Measurements from ENCODE around the gene FBXW4.

FBXW4 gene

DNA sequence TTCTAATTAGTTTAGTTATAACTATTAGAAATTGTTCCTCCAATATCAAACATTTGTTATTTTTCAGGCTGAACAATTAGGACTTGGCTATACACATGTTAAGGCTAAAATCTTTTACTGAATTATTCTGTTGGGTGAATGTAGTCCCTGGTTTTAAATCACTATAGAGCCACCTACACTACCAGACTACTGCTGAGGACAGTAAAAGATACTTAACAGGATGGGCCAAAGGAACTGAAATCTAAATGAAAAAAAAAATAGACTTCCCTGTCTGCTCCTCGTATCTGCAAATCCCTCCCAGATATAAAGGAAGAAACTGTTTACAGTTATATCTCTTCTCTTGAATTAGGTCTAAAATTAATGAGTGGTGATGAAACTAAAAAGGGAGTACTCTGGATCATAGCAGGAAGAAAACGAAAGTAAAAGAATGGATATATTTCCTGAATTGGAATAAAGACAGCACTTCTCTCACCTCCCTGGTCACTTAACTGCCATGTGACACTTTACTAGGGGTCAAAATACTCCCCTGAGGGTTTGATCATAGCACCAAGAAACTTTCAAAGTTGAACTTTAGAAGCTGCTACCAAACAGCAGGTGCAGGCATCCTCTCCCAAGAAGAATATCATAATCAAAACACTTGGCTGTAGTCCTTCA, 12.7 kb downstream of the FBXW4 start:
- Histone ChIP-seq H3K79me2 (ENCODE audit: insufficient read depth, low read length) (peaks cover 31% of the 10 kb centered on the region), H3K9me3 (ENCODE audit: insufficient read depth, low read depth, low read length) (no peaks in the 10 kb centered on the region), H3K4me3 (ENCODE audit: low read length, poor library complexity, severe bottlenecking) (peak overlapping the region; percentile 32), H3F3A (ENCODE audit: low read depth) (no peaks in the 10 kb centered on the region), H3K9ac (ENCODE audit: low read depth, low read length, poor library complexity, severe bottlenecking) (peak overlapping the region; percentile 35), H3K27me3 (ENCODE audit: insufficient read depth, low read length, poor library complexity, severe bottlenecking) (no peaks in the 10 kb centered on the region), H3K4me2 (ENCODE audit: low read depth, low read length, poor library complexity, severe bottlenecking) (peak overlapping the region; percentile 64), H3K9me2 (replicated peaks; ENCODE audit: low read depth, low read length) (no peaks in the 10 kb centered on the region), H3K4me1 (ENCODE audit: insufficient read depth, low read length, poor library complexity, severe bottlenecking) (peaks cover 22% of the 10 kb centered on the region), H3K36me3 (ENCODE audit: insufficient read depth, low read length) (no peaks in the 10 kb centered on the region), H2AFZ (ENCODE audit: low read length) (no peak overlapping the region), H4K20me1 (ENCODE audit: insufficient read depth, low read length, poor library complexity, severe bottlenecking) (peaks cover 19% of the 10 kb centered on the region)
- TF ChIP-seq, protein P1, sequence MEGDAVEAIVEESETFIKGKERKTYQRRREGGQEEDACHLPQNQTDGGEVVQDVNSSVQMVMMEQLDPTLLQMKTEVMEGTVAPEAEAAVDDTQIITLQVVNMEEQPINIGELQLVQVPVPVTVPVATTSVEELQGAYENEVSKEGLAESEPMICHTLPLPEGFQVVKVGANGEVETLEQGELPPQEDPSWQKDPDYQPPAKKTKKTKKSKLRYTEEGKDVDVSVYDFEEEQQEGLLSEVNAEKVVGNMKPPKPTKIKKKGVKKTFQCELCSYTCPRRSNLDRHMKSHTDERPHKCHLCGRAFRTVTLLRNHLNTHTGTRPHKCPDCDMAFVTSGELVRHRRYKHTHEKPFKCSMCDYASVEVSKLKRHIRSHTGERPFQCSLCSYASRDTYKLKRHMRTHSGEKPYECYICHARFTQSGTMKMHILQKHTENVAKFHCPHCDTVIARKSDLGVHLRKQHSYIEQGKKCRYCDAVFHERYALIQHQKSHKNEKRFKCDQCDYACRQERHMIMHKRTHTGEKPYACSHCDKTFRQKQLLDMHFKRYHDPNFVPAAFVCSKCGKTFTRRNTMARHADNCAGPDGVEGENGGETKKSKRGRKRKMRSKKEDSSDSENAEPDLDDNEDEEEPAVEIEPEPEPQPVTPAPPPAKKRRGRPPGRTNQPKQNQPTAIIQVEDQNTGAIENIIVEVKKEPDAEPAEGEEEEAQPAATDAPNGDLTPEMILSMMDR (conservative IDR thresholded peaks at IDR 0.05; ENCODE audit: low read length), result no peak
- TF ChIP-seq EZH2phosphoT487 (IDR thresholded peaks at IDR 0.05; ENCODE audit: borderline replicate concordance), result no peak

DNA sequence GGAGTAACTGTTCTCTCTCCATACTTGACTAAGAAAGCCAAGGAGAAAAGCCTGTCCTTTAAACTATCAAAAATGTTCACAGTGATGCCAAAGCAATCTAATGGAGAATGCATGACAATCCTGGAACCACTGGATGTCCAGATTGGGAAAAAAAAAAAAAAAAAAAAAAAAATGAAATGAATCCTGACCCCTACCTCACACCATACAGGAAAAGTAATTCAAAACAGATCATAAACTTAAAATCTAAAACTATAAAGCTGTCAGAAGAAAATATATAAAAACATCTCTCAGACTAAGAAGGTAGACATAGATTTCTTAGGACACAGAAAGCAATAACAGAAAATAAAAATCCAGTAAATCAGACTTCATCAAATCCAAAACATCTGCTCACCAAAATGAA, 18.4 kb downstream of the FBXW4 start:
- H3F3A ChIP-seq (ENCODE audit: low read depth), result no peaks in the 10 kb centered on the region
- TF ChIP-seq, protein P1 (conservative IDR thresholded peaks at IDR 0.05; ENCODE audit: low read length), result no peak
- no peak for TF ChIP-seq EZH2phosphoT487 (IDR thresholded peaks at IDR 0.05; ENCODE audit: borderline replicate concordance)
- no peaks in the 10 kb centered on the region for H3K79me2 ChIP-seq (ENCODE audit: insufficient read depth, low read length)
- no peak overlapping the region for H2AFZ ChIP-seq (ENCODE audit: low read length)
- H3K36me3 ChIP-seq (ENCODE audit: insufficient read depth, low read length), result peaks cover 39% of the 10 kb centered on the region; the same call in 1 of the 2 replicates
- no peak overlapping the region for H3K9ac ChIP-seq (ENCODE audit: low read depth, low read length, poor library complexity, severe bottlenecking)
- H3K27me3 ChIP-seq (ENCODE audit: insufficient read depth, low read length, poor library complexity, severe bottlenecking), result no peaks in the 10 kb centered on the region
- no peak overlapping the region for H3K4me2 ChIP-seq (ENCODE audit: low read depth, low read length, poor library complexity, severe bottlenecking)
- no peak overlapping the region for H3K4me3 ChIP-seq (ENCODE audit: low read length, poor library complexity, severe bottlenecking)
- peaks cover 5% of the 10 kb centered on the region for H3K4me1 ChIP-seq (ENCODE audit: insufficient read depth, low read length, poor library complexity, severe bottlenecking)
- H3K9me3 ChIP-seq (ENCODE audit: insufficient read depth, low read depth, low read length), result no peaks in the 10 kb centered on the region
- H3K9me2 ChIP-seq (replicated peaks; ENCODE audit: low read depth, low read length), result no peaks in the 10 kb centered on the region
- peaks cover 6% of the 10 kb centered on the region for H4K20me1 ChIP-seq (ENCODE audit: insufficient read depth, low read length, poor library complexity, severe bottlenecking)

DNA sequence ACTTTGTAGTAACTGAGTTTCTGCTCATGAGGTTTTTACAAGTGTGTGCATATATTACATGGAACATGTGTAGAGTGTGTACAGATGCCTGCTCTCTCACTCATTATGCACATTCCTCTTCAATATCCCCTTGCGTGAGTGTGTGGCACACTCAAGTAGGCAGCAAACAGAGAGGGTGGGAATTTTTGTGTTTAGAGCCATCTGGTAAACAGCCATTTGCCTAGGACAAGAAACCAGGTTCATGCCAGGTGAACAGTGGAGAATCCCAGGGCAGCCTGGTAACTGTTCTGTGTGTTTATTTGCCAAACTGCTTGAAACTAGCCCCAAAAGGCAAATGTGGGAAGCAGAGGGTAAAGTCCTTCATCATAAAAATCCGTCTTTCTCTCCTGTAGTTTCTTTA, 19.9 kb downstream of the FBXW4 start:
- Histone ChIP-seq H3K27me3 (ENCODE audit: insufficient read depth, low read length, poor library complexity, severe bottlenecking) (no peaks in the 10 kb centered on the region), H3K4me3 (ENCODE audit: low read length, poor library complexity, severe bottlenecking) (no peak overlapping the region), H3K9me2 (replicated peaks; ENCODE audit: low read depth, low read length) (no peaks in the 10 kb centered on the region), H2AFZ (ENCODE audit: low read length) (no peak overlapping the region), H4K20me1 (ENCODE audit: insufficient read depth, low read length, poor library complexity, severe bottlenecking) (peaks cover 6% of the 10 kb centered on the region), H3K9ac (ENCODE audit: low read depth, low read length, poor library complexity, severe bottlenecking) (no peak overlapping the region), H3F3A (ENCODE audit: low read depth) (no peaks in the 10 kb centered on the region), H3K79me2 (ENCODE audit: insufficient read depth, low read length) (no peaks in the 10 kb centered on the region), H3K9me3 (ENCODE audit: insufficient read depth, low read depth, low read length) (no peaks in the 10 kb centered on the region), H3K4me1 (ENCODE audit: insufficient read depth, low read length, poor library complexity, severe bottlenecking) (peaks cover 9% of the 10 kb centered on the region), H3K36me3 (ENCODE audit: insufficient read depth, low read length) (peaks cover 52% of the 10 kb centered on the region), H3K4me2 (ENCODE audit: low read depth, low read length, poor library complexity, severe bottlenecking) (no peak overlapping the region)
- TF ChIP-seq, protein P1 (conservative IDR thresholded peaks at IDR 0.05; ENCODE audit: low read length), result no peak
- TF ChIP-seq EZH2phosphoT487 (IDR thresholded peaks at IDR 0.05; ENCODE audit: borderline replicate concordance), result no peak

All from Loucy (cell line).